ENCODE data around the gene RMDN2. TPM values are rescaled to one million over a fixed set of nuclear protein-coding genes. Genes with fewer than 3 reads are reported as not detected.

RMDN2 gene
- total RNA-seq, 3 donors from 2014 or later (not counting 1 experiment from before 2014, with no cell fraction given) = 8.4 to 10.9 (median 8.4) TPM

DNA sequence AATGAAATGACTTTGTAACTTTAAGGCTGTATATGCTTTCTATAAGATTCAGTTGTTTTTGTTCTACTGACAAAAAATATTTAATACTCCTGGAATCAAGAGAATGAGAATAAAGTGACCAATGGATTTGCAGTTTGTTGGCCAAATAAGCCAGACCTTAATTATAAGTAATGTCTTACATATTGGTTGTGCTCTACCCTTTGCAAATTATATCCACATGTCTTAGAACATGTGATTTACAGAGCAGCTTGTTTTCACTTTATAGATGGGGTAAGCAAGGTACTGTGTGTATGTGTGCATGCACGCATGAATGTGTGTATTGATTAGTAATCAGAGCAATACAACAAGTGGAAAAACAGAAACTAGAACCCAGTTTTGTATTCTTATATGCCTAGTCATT is 59.1 kb downstream of the RMDN2 start:
- Mint-ChIP-seq H3K4me3 (no peak overlapping the region), H3K36me3 (no peaks in the 10 kb centered on the region), H3K27me3 (ENCODE audit: low read depth in 2 of 2) (no peaks in the 10 kb centered on the region), H3K27ac (no peak overlapping the region), H3K9me3 (no peaks in the 10 kb centered on the region), H3K4me1 (peaks cover 7 to 12% of the 10 kb centered on the region in 2 donors)
- ATAC-seq (no peak), DNase-seq (no peak)
- Histone ChIP-seq H3K36me3 (ENCODE audit: control insufficient read depth, insufficient read depth, low read length) (no peaks in the 10 kb centered on the region), H3K9me3 (ENCODE audit: control insufficient read depth, insufficient read depth, low read length) (no peaks in the 10 kb centered on the region), H3K27ac (ENCODE audit: low read length) (no peak overlapping the region), H3K27me3 (ENCODE audit: control insufficient read depth, insufficient read depth, low read length) (no peaks in the 10 kb centered on the region), H3K4me3 (ENCODE audit: low read length) (no peak overlapping the region), H3K4me1 (ENCODE audit: control insufficient read depth, insufficient read depth, low read length) (peaks cover 4% of the 10 kb centered on the region)
- 83% methylated on average over 1 of the region's 1 CpG for WGBS (ENCODE audit: insufficient coverage)
- TF ChIP-seq CTCF (IDR thresholded peaks at IDR 0.05) = no peak
- intact Hi-C loops (cut with micrococcal nuclease) = loop anchor here (5.0 kb wide), 1 partner anchor 523 kb away; no protein-coding TSS in a partner anchor

- ATAC-seq = no peak
- Histone ChIP-seq H3K27ac (ENCODE audit: low read length) (no peak overlapping the region), H3K4me1 (ENCODE audit: control insufficient read depth, insufficient read depth, low read length) (peaks cover 4% of the 10 kb centered on the region), H3K9me3 (ENCODE audit: control insufficient read depth, insufficient read depth, low read length) (no peaks in the 10 kb centered on the region), H3K36me3 (ENCODE audit: control insufficient read depth, insufficient read depth, low read length) (no peaks in the 10 kb centered on the region), H3K27me3 (ENCODE audit: control insufficient read depth, insufficient read depth, low read length) (no peaks in the 10 kb centered on the region), H3K4me3 (ENCODE audit: low read length) (no peak overlapping the region)
- no peaks in the 10 kb centered on the region for H3K9me3 Mint-ChIP-seq
- no peak for TF ChIP-seq CTCF (IDR thresholded peaks at IDR 0.05)
- peaks cover 7 to 12% of the 10 kb centered on the region in 2 donors for H3K4me1 Mint-ChIP-seq
- H3K27ac Mint-ChIP-seq = no peak overlapping the region
- H3K27me3 Mint-ChIP-seq (ENCODE audit: low read depth in 2 of 2) = no peaks in the 10 kb centered on the region
- no peak for DNase-seq
- H3K36me3 Mint-ChIP-seq = no peaks in the 10 kb centered on the region
- no peak overlapping the region for H3K4me3 Mint-ChIP-seq
- intact Hi-C loops (cut with micrococcal nuclease) = loop anchor here (5.0 kb wide), 1 partner anchor 523 kb away; no protein-coding TSS in a partner anchor
Observed at GRCh38 chr2:37984589-37984988, 59.5 kb downstream of the RMDN2 start.

DNA sequence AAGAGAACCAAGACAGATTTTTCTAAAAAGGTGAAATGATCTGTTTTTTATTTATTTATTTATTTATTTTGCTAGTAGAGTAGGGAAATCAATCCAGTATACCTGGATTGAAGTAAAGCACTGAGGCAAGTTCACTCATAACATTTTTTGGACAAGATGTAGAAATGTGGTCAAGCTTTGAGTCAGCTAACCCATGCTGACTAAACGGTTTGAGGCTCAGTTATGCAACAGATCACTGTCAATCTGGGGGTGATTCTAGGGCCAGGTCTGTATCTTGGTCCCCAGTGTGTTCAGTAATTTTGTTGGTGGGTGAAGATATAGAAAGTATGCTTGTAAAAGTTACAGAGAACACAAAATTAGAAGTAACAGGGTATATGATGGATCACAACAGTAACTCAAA is 60.2 kb downstream of the RMDN2 start:
- no peak overlapping the region for H3K4me3 Mint-ChIP-seq
- Histone ChIP-seq H3K4me1 (ENCODE audit: control insufficient read depth, insufficient read depth, low read length) (peaks cover 4% of the 10 kb centered on the region), H3K36me3 (ENCODE audit: control insufficient read depth, insufficient read depth, low read length) (no peaks in the 10 kb centered on the region), H3K27ac (ENCODE audit: low read length) (no peak overlapping the region), H3K9me3 (ENCODE audit: control insufficient read depth, insufficient read depth, low read length) (no peaks in the 10 kb centered on the region), H3K27me3 (ENCODE audit: control insufficient read depth, insufficient read depth, low read length) (no peaks in the 10 kb centered on the region), H3K4me3 (ENCODE audit: low read length) (no peak overlapping the region)
- DNase-seq (no peak), ATAC-seq (no peak)
- intact Hi-C loops (cut with micrococcal nuclease) = no loop called here
- H3K4me1 Mint-ChIP-seq = peaks cover 7 to 12% of the 10 kb centered on the region in 2 donors
- H3K36me3 Mint-ChIP-seq = no peaks in the 10 kb centered on the region
- H3K27me3 Mint-ChIP-seq (ENCODE audit: low read depth in 2 of 2) = no peaks in the 10 kb centered on the region
- WGBS (ENCODE audit: insufficient coverage) = 22% methylated on average over 1 of the region's 1 CpG
- H3K9me3 Mint-ChIP-seq = no peaks in the 10 kb centered on the region
- H3K27ac Mint-ChIP-seq = no peak overlapping the region
- TF ChIP-seq CTCF (IDR thresholded peaks at IDR 0.05) = no peak

- peaks cover 2 to 7% of the 10 kb centered on the region in 2 donors for H3K4me1 Mint-ChIP-seq
Observed at GRCh38 chr2:37987098-37987775, 62.1 kb downstream of the RMDN2 start.

More at GRCh38 chr2:37987098-37987775, 62.1 kb downstream of the RMDN2 start:
- no CpG with 5 or more reads among the region's 4 CpGs for WGBS (ENCODE audit: insufficient coverage)
- ATAC-seq = no peak
- Histone ChIP-seq H3K36me3 (ENCODE audit: control insufficient read depth, insufficient read depth, low read length) (no peaks in the 10 kb centered on the region), H3K27ac (ENCODE audit: low read length) (no peak overlapping the region), H3K4me1 (ENCODE audit: control insufficient read depth, insufficient read depth, low read length) (peaks cover 2% of the 10 kb centered on the region), H3K9me3 (ENCODE audit: control insufficient read depth, insufficient read depth, low read length) (no peaks in the 10 kb centered on the region), H3K4me3 (ENCODE audit: low read length) (no peak overlapping the region), H3K27me3 (ENCODE audit: control insufficient read depth, insufficient read depth, low read length) (no peaks in the 10 kb centered on the region)
- intact Hi-C loops (cut with micrococcal nuclease) = no loop called here
- no peaks in the 10 kb centered on the region for H3K27me3 Mint-ChIP-seq (ENCODE audit: low read depth in 2 of 2)
- H3K36me3 Mint-ChIP-seq = no peaks in the 10 kb centered on the region
- TF ChIP-seq CTCF (IDR thresholded peaks at IDR 0.05) = no peak
- no peaks in the 10 kb centered on the region for H3K9me3 Mint-ChIP-seq
- H3K4me3 Mint-ChIP-seq = no peak overlapping the region
- no peak for DNase-seq
- no peak overlapping the region for H3K27ac Mint-ChIP-seq

Measured in natural killer cell (primary cell).